GM12891 (cell line): ENCODE data around the gene KIAA1755.

Experiments
- DNase-seq: peaks from one replicate; pipeline ENCODE4 v3.0.0; 2011; ENCODE audit warnings: low spot score; ENCODE audit not compliant: insufficient read length
- FAIRE-seq: peaks from 2 replicates; lab custom pipeline; 2011; peaks lifted over from hg19 to GRCh38; lab: Jason Lieb, UNC
- PAX5 ChIP-seq: IDR thresholded peaks from 2 replicates; pipeline ENCODE4 v1.6.1; 2011; ENCODE audit warnings: low read length, moderate library complexity, mild to moderate bottlenecking; ENCODE audit not compliant: insufficient read depth, severe bottlenecking
- POLR2A ChIP-seq: IDR thresholded peaks from 2 replicates; pipeline ENCODE4 v1.6.1; 2011; ENCODE audit warnings: low read depth, low read length, control low read depth
- POLR2AphosphoS5 ChIP-seq: IDR thresholded peaks from 2 replicates; pipeline ENCODE4 v1.6.1; 2011; ENCODE audit warnings: low read depth, low read length, control low read depth
- POU2F2 ChIP-seq: IDR thresholded peaks from 2 replicates; pipeline ENCODE4 v1.6.1; 2011; ENCODE audit warnings: low read depth, mild to moderate bottlenecking, control low read depth, low read length, moderate library complexity
- SPI1 ChIP-seq: IDR thresholded peaks from 2 replicates; pipeline ENCODE4 v1.6.1; 2011; ENCODE audit warnings: low read depth, low read length, control low read depth
- TAF1 ChIP-seq: IDR thresholded peaks from 2 replicates; pipeline ENCODE4 v1.6.1; 2011; ENCODE audit warnings: low read depth, low read length, control low read depth

The KIAA1755 gene

GRCh38 chr20:38275815-38276550 is 15.4 kb upstream of the KIAA1755 start:
- no peak for FAIRE-seq
- no peak for DNase-seq
- no peak for TF ChIP-seq POLR2AphosphoS5
- no peak for TF ChIP-seq POU2F2

GRCh38 chr20:38272961-38273360 is 12.4 kb upstream of the KIAA1755 start:
- TF ChIP-seq POLR2A = no peak
- no peak for TF ChIP-seq PAX5
- TF ChIP-seq TAF1 = no peak
- no peak for TF ChIP-seq POU2F2
- TF ChIP-seq SPI1 = no peak
- no peak for TF ChIP-seq POLR2AphosphoS5
- FAIRE-seq = no peak
- DNase-seq = no peak

- DNase-seq (no peak), FAIRE-seq (no peak)
- TF ChIP-seq POLR2AphosphoS5 = no peak
- no peak for TF ChIP-seq POLR2A
- TF ChIP-seq SPI1 = no peak
- no peak for TF ChIP-seq PAX5
- no peak for TF ChIP-seq TAF1
- no peak for TF ChIP-seq POU2F2
These were observed 11.9 kb upstream of the KIAA1755 start for GRCh38 chr20:38272398-38272797.

GRCh38 chr20:38271608-38272120 is 11.1 kb upstream of the KIAA1755 start:
- TF ChIP-seq POU2F2 (no peak), TAF1 (no peak), PAX5 (no peak), POLR2AphosphoS5 (no peak), SPI1 (no peak), POLR2A (no peak)
- DNase-seq (no peak), FAIRE-seq (no peak)

- FAIRE-seq (no peak), DNase-seq (no peak)
- TF ChIP-seq POLR2AphosphoS5 (no peak), TAF1 (no peak), POU2F2 (no peak), SPI1 (no peak), PAX5 (no peak), POLR2A (no peak)
These were observed 10.5 kb upstream of the KIAA1755 start for GRCh38 chr20:38270869-38271605.

GRCh38 chr20:38269715-38270114 is 9.2 kb upstream of the KIAA1755 start:
- DNase-seq = no peak
- FAIRE-seq = no peak
- TF ChIP-seq POLR2AphosphoS5 (no peak), PAX5 (no peak), SPI1 (no peak), POLR2A (no peak), POU2F2 (no peak), TAF1 (no peak)

- DNase-seq (no peak), FAIRE-seq (no peak)
- TF ChIP-seq PAX5 = no peak
- TF ChIP-seq TAF1 = no peak
- TF ChIP-seq SPI1 = no peak
- TF ChIP-seq POLR2AphosphoS5 = no peak
- TF ChIP-seq POU2F2 = no peak
- no peak for TF ChIP-seq POLR2A
These were observed 8.5 kb upstream of the KIAA1755 start for GRCh38 chr20:38269040-38269439.

- no peak for TF ChIP-seq POLR2AphosphoS5
- TF ChIP-seq POU2F2 = no peak
- TF ChIP-seq SPI1 = no peak
- TF ChIP-seq PAX5 = no peak
- TF ChIP-seq POLR2A = no peak
- no peak for TF ChIP-seq TAF1
- FAIRE-seq (no peak), DNase-seq (no peak)
These were observed 7.5 kb upstream of the KIAA1755 start for GRCh38 chr20:38267901-38268514.

GRCh38 chr20:38267296-38267695 is 6.8 kb upstream of the KIAA1755 start:
- FAIRE-seq (no peak), DNase-seq (no peak)

More at GRCh38 chr20:38267296-38267695, 6.8 kb upstream of the KIAA1755 start:
- TF ChIP-seq SPI1 = no peak
